Endometrial microvascular endothelial cells (primary cell): ENCODE data around the gene RAVER1. TPM values are rescaled to one million over a fixed set of nuclear protein-coding genes. Genes with fewer than 3 reads are reported as not detected.
"Not testable (repeated sequence)": the region's sequence is repeated elsewhere in the genome, so short reads cannot be mapped to it uniquely, and the experiment has no call there.

Source experiments
- in situ Hi-C: cut with HindIII; loops from 2 replicates; pipeline ENCODE4 v1.10.0; 2017; ENCODE audit warnings: low sequenced_read_pairs, low pct_unique_long_range_greater_than_20kb; ENCODE audit errors: inconsistent ontology term
- total RNA-seq: library from RNA; depleted of rRNA; stranded (reverse); fragments of >200 nt; gene quantifications from one replicate; pipeline ENCODE4 v1.2.3, GENCODE V29; 2015; ENCODE audit errors: inconsistent ontology term

The RAVER1 gene
- total RNA-seq, 1 donor from 2014 or later = 28.1 TPM

DNA sequence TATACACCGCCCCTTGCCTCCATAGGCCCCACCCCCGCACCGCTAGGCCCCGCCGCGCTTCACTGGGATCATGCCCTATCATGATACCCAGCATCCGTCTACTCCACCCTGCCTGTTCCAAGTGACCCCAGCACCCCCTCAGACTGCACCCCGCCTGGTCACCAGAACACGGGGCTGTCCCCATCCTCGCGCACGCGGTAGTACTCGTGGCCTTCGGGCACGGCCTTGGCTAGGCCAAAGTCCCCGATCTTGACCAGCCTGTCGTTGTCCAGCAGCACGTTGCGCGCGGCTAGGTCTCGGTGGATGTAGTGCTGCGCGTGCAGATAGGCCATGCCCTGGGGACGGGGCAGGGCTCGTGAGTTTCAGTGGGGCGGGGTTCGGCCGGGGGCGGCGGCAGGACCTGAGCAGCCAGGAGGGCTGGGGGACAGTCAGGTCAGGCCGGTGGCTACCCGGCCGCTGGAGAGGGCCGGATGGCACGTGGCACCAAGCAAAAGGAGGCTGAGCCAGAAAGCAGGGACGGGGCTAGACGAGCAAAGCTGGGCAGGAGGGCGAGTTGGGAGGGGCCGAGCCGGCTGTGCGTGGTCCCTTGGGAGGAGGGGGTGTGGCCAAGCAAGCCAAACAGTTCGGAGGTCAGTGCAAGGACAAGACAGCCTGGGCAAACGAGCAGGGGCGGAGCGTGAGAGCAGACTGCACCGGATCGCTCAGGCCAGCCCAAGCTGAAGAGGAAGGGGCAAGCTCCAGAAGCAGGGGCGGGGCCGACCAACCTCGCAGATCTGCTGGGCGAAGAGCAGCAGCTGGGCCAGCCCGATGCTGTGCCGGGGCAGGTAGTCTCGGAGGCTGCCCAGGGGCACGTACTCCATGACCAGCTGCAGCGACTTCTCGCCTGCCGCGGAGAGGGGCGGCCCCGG lies 19.7 kb upstream of the RAVER1 start:
- in situ Hi-C loops = no loop called here

DNA sequence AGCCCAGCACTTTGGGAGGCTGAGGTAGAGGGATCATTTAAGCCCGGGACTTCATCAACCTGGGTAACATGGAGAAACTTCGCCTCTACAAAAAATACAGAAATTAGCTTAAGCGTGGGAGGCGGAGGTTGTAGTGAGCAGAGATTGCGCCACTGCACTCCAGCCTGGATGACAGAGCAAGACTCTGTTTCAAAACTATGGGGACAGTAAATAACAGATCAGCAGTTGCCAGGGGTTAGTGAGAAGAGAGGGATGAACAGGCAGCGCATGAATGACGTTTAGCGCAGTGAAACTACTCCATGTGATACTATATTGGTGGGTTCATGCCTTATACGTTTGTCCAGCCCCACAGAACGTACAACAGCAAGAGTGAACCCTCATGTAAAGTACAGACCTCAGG lies 13.2 kb upstream of the RAVER1 start:
- in situ Hi-C loops = no loop called here

DNA sequence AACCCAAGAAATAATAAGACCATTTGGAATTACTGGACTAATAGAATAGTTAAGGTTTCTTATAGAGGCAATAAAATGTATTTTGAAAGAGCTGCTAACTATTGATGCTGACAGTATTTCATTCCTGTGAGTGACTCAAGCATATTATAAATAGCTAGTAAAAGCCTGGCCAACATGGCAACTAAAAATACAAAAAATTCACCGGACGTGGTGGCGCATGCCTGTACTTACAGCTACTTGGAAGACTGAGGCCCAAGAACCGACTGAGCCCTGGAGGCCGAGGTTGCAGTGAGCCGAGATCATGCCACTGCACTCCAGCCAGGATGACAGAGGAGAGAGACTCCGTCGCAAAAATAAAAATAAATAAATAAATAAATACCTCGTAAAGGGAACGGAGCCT lies 11.5 kb upstream of the RAVER1 start:
- in situ Hi-C loops = no loop called here

DNA sequence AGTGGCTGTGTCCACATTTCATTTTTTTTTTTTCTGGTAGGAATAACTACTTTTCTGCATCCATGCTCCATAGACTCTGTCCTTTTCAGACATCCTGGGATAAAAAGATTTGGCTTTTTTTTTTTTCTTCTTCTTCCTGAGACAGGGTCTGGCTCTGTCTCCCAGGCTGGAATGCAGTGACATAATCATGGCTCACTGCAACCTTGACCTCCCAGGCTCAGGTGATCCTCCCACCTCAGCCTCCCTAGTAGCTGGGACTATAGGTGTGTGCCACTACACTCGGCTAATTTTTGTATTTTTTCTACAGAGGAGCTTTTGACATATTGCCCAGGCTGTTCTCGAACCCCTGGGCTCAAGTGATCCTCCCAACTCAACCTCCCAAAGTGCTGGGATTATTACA lies 10.2 kb upstream of the RAVER1 start:
- in situ Hi-C loops = no loop called here

DNA sequence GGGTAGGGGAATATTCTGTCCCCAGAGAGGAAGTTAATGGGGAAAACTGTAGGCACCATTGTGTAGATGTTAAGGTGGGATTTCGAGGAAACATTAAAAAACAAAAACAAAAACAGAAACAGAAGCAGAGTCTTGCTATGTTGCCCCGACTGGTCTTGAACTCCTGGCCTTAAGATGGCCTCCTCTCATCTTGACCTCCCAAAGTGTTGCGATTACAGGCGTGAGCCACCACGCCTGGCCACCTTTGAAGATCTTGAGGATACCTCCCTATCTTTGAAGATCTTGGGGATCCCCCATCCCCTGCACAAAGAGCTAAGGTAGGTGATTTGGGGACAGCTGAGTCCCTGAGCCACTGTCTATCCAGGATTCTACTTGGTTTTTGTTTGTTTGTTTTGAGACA lies 6.6 kb upstream of the RAVER1 start:
- in situ Hi-C loops = no loop called here

DNA sequence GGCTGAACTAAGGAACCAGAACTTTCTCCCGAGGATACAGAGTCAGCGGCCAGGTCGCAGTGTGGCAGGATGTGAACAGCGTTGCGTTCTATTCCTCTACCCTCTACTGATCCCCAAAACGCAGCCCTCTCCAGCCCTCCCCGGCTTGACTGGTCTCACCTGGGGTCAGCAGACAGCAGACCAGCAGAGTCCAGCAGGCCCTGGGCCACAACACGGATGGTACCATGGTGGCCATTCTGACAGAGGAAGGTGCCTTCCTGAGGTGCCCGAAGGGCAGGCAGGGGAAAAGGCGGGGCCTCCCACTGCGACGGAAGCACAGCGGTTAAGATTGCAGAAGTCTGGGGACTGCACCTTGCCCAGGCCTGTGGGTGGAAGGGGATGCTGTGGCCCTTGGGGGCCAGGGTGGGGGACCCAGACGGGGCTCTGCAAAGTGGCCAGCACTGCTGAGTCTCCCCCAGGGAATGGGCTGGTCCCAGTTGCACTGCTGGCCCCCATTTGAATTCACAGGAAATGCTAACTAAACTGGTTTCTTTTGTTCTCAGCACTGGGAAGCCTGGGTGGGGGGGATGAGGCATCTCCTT lies 6.1 kb upstream of the RAVER1 start, which contains the start of gene ICAM3:
ICAM3 (minus strand) TSS at position 245 of the 581 bp plus-strand sequence; CDS start at position 235, 10 bp downstream.
- in situ Hi-C loops = no loop called here

DNA sequence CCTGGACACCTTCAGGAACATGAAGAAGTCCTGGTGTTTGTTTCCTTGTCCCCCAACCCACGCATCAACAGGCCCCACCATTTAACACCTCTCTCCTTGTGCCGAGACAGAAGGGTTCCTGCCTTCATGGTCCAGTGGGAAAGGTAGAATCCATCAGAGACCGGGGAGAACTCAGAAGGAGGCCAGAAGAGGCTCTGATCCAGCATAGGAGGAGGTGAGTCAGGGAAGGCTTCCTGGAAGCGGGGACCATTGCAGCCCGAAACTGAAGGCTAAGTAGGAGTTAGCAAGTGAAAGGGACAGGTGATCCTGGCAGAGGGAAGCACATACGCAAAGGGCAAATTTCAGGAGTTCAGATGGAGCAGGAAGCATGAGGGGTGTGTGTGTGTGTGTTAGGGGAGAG lies 5.6 kb upstream of the RAVER1 start:
- in situ Hi-C loops = no loop called here

DNA sequence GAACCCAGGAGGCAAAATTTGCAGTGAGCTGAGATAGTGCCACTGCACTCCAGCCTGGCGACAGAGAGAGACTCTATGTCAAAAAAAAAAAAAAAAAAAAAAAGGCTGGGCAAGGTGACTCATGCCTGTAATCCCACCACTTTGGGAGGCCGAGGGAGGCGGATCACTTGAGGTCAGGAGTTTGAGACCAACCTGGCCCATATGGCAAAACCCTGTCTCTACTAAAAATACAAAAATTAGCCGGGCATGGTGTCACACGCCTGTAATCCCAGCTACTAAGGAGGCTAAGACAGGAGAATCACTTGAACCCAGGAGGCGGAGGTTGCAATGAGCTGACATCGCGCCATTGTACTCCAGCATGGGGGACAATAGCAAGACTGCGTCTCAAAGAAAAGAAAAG lies 3.4 kb upstream of the RAVER1 start:
- in situ Hi-C loops = not testable (repeated sequence)

DNA sequence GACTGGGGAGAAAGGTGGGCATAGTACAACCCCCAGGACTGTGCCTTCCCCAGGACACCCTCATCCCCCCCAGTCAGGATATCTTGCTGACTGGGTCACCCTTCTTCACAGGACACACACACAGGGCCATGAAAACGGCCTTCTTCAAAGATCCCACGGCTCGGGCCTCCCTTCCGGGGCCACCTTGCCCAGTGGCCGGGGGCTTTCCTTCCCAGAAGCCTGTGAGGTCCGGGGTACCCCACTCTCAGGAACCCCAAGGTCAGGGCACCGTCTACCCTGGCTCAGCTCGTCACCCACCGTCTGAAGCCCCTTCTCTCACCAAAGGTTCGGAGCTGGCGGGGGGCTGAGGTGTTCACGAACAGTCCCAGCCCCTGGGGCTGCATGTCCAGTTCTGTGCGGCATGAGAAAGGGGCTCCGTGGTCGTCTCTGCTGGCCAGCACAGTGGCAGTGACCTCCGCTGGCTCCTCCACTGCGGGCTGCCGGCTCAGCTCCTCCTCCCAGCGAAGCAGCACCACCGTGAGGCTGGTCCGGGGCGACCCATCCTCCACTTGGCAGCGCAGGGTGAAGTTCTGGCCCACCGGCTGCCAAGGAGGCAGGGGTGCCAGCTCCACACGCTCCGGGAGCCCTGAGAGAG lies 2.1 kb upstream of the RAVER1 start:
- in situ Hi-C loops = no loop called here

DNA sequence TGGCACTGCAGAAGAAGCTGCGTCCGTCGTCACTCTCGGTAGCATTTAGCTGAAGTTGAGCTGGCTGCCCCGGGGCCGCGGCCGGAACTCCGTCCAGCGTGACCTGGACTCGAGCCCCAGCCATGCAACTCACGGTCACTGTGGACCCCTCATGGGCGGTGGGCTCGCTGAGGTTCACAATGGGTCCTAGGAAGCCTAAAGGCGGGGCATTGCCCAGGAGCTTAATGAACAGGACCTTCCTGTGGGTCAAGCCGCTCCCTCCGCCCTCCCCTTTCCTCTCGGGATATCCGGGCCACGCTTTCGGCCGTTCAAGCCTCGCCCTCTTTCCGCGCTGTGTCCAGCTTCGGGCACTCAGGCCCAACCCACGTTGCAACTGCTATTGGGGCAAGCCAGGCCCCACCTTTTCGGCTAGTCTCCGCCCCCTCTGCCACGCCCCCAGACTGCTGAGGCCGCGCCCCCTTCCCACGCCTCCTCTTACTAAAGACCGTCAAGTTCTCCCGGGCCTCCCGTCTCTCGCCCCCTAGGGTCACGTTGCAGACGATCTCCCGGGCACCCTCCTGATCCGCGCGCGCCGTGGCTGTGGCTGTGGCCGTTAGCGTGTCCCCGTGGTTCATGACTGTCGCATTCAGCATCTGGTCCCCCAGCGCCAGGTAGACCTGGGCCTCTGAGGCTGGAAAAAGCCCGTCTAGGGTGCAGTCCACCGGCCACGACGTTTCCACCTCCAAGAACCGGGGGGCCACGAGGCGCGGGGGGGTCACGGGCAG lies 1.4 kb upstream of the RAVER1 start:
- in situ Hi-C loops = no loop called here

DNA sequence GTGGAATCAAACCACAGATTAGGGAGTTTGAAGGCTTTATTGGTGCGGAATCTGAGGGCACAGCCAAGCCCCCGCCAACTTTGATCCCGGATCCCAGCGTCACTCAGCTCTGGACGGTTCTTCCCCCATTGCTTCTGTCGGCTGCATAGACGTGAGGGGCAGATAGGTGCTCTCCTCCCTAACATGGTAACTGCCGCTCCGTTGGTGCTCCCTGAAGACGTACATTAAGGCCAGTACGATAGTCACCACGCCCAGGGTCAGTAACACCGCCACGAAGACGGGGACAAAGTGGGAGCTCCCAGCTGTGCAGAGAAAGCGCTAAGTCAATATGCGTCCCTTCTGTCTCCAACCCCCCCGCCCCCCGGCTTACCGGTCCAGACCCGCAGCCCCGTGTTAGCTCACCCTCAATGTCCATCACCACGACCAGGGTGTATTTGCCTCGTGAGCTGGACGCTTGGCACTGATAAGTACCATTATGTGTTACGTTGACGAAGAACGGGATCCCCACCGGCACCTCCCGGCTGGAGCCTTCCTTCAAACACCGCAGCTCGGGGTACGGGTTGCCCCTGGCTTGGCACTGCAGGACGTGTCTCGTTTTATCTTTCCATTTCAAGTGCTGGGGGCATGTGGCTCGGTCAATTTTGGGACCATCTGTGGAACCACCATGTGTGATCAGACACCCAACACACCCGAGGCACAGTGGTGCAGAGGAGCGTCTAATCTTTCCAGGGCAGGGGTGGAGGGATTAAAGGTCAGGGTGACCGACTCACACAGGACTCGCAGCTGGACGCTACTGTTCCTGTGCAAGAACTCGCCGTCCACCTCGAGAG lies 644 bp upstream of the RAVER1 start:
- in situ Hi-C loops = no loop called here

DNA sequence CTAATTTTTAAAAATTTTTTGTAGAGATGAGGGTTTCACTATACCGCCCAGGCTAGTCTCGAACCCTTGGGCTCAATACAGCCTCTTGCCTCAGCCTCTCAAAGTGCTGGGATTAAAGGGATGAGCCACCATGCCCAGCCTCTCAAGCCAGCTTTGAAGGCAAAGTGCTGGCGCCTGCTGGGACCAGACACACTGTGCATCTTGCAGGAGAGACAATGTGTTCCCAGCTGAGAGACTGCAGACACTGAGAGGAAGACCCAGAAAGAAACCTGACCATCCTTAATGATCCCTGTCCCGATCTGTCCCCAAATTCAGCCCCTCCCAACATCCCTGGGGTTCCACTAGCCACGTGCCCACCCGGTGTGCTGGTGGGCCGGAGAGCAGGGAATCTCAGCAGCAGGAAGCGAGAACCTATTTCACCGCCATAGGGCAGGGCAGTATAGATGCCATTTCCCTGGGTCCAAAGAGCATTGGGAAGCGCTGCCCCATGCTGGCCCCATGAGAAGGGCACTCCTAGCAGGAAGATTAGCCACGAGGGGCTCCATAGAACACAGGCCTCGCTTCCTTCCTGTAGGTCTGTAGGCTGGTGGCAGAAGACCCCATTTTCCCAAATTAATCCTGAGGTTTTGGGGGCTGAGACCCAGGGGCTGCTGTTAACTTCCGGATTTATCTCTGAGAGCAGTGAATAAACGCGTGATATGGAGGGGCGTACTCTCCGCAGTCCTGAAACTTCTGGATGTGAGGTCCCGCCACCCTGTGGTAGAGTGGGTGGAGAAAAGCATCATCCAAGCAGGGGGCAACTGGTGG lies 968 bp downstream of the RAVER1 start:
- in situ Hi-C loops = no loop called here

DNA sequence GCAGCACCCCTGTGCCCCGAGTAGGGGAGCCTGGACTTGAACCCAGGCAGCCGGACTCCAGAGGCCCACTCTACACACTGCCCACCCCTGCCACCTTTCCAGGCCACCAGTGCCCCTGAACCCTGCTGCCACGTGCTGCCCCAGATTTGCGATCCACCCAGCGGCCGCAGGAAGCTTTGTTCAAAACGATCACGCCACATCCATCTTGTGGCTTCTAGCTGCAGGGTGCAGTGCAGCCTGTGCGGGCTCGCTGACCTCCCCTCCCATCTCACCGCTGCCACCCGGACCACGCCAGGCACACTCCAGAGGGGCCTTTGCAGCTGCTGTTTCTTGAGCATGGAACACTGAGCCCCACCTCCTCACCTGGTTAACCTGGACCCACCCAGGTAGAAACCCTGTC lies 3.8 kb downstream of the RAVER1 start:
- in situ Hi-C loops = no loop called here

DNA sequence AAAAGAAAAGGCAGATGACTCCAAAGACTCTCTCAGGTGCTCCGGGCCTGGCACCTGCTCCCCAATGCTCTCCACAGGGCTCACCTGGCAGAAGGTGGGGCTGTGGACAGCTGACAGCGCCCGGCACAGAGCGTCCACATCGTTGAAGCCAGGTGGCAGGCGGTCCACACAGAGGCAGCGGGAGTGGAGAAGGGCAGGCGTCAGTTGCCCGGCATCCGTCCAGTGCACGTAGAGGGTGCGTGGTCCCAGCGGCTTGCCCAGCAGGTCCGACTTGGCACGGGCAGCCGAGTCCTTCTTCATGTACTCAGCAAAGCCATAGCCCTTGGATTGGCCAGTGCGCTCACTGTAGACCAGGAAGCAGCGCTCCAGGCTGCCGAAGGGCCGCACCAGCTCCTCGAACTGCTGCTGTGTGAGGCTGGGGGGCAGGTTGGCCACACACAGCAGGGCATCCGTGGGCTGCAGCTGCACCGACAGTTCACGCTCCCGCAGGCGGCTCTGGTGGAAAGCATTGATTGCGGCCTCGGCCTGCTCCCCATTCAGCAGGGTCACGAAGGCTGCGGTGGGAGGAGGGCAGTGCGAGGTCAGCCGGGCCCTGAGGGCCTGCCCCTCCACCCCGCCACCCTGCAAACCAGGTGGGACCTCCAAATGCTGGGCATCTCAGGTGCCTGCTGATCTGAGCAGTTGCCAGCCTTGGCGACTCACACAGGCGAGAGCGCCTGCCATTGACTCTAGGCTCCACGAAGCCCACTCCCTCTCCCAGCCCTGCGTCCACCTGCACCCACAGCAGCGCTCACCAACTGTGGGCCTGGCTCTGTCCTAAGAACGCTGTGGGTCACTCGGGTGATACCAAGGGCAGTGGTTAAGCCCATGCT lies 4.5 kb downstream of the RAVER1 start:
- in situ Hi-C loops = no loop called here

DNA sequence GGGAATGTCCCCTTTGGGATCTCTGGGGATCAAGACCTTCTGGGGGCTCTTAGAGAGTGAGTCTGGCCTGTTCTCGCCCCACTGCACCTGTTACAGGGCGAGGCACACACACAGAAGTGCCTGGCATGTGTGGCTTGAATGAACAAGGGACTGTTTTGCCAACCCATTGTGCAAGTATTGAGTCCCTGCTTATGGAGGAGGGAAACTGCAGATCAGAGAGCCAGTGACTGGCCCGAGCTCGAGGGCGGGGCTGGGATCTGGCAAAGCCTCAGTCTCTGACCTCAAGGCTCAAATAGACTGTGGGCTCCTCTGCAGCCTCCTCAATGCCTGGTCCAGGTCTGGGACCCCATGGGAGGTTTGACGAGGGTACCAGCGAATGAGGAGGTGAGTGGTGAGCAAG lies 5.5 kb downstream of the RAVER1 start:
- in situ Hi-C loops = no loop called here

DNA sequence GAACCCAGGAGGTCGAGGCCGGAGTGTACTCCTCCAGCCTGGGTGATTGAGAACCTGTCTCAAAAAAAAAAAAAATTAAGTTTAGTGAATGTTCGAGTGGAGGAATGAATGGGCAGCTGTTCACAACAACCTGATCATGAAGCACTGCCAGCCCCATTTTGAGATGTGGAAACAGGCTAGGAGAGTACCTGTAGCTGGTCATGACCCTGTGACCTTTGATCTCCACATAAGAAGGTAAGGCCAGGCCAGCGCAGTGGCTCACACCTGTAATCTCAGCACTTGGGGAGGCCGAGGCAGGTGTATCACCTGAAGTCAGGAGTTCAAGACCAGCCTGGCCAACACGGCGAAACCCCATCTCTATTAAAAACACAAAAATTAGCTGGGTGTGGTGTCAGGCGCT lies 7.6 kb downstream of the RAVER1 start:
- in situ Hi-C loops = no loop called here
